Measurements from ENCODE around the gene PTMS.
"Not testable (repeated sequence)": the region's sequence is repeated elsewhere in the genome, so short reads cannot be mapped to it uniquely, and the experiment has no call there.

PTMS gene

GRCh38 chr12:6765634-6766581, at the start of gene PTMS:
Gene PTMS (plus strand): TSS chr12:6766363. CDS start chr12:6766706, 343 bp downstream.
- FAIRE-seq (peak; percentile 70), DNase-seq (ENCODE audit: extremely low spot score, insufficient read length, low read depth) (no peak)

DNA sequence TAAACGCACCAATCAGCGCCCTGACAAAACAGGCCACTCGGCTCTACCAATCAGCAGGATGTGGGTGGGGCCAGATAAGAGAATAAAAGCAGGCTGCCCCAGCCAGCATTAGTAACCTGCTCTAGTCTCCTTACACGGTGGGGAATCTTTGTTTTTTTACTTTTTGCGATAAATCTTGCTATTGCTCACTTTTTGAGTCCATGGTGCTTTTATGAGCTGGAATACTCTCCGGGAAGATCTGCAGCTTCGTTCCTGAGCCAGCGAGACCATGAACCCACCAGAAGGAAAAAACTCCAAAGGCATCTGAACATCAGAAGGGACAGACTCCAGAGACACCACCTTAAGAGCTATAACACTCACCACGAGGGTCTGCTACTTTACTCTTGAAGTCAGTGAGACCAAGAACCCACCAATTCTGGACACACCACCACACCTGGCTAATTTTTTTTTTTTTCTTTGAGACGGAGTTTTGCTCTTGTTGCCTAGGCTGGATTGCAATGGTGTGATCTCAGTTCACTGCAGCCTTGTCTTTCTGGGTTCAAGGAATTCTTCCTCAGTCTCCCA, 49.2 kb upstream of the PTMS start:
- FAIRE-seq = no peak
- no peak for DNase-seq (ENCODE audit: extremely low spot score, insufficient read length, low read depth)

DNA sequence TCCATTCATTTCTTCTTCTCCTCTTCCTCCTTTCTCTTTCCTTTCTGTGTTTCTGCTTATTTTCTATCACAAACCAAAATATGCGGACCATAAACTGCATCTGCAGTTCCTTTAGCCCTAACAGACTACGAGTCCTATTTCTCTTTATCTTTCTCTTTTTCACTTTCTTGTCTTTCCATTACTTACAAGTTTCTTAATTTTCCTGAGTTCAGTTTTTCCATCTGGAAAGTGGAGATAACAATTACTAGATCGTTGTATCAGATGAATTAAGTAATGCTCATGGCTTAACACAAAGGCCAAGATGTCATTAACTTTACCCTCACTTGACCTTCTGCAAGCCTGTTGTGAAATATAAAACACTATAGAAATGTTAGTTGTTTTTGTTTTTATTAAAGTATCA, 43.3 kb upstream of the PTMS start:
- DNase-seq (ENCODE audit: extremely low spot score, insufficient read length, low read depth) = no peak
- FAIRE-seq = peak; percentile 49

- FAIRE-seq (peak; percentile 99), DNase-seq (ENCODE audit: extremely low spot score, insufficient read length, low read depth) (peak; percentile 96)
Observed at GRCh38 chr12:6723607-6724408, 42.4 kb upstream of the PTMS start, which contains the start of gene COPS7A. Gene COPS7A (plus strand): TSS chr12:6724046. CDS start chr12:6724657, 611 bp downstream.

GRCh38 chr12:6724409-6724797, 41.8 kb upstream of the PTMS start:
- FAIRE-seq = no peak
- DNase-seq (ENCODE audit: extremely low spot score, insufficient read length, low read depth) = no peak

GRCh38 chr12:6725350-6725749, 40.8 kb upstream of the PTMS start:
- DNase-seq (ENCODE audit: extremely low spot score, insufficient read length, low read depth) (no peak), FAIRE-seq (no peak)

DNA sequence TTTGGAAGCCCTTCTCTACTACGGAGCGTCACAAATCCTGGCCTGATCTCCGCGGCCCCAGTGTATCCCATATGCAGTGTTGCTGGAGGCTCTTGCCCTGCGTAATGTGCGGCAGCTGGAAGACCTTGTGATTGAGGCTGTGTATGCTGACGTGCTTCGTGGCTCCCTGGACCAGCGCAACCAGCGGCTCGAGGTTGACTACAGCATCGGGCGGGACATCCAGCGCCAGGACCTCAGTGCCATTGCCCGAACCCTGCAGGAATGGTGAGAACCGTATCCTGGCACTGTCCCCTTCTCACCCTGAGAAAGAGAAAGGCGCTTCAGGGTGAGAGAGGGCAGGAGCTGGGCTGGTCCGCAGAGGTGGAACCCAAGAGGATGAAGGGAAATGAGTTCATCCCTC, 37.0 kb upstream of the PTMS start:
- DNase-seq (ENCODE audit: extremely low spot score, insufficient read length, low read depth) (no peak), FAIRE-seq (no peak)

DNA sequence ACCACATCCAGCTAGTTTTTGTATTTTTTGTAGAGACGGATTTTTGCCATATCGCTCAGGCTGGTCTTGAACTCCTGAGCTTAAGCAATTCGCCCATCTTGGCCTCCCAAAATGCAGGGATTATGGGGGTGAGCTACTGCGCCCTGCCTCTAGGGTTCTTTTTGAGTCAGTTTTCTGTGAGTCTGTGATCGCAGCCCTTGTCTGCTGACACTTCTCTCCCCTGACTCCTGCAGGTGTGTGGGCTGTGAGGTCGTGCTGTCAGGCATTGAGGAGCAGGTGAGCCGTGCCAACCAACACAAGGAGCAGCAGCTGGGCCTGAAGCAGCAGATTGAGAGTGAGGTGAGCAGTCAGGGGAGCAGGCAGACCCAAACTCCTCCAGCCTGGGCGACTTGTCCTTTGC, 36.0 kb upstream of the PTMS start:
- FAIRE-seq (no peak), DNase-seq (ENCODE audit: extremely low spot score, insufficient read length, low read depth) (no peak)

GRCh38 chr12:6734506-6735387, 31.4 kb upstream of the PTMS start:
- FAIRE-seq (no peak), DNase-seq (ENCODE audit: extremely low spot score, insufficient read length, low read depth) (no peak)

GRCh38 chr12:6735448-6736191, 30.5 kb upstream of the PTMS start:
- FAIRE-seq (peak; percentile 77), DNase-seq (ENCODE audit: extremely low spot score, insufficient read length, low read depth) (no peak)

GRCh38 chr12:6736754-6737153, 29.4 kb upstream of the PTMS start:
- no peak for DNase-seq (ENCODE audit: extremely low spot score, insufficient read length, low read depth)
- no peak for FAIRE-seq

- DNase-seq (ENCODE audit: extremely low spot score, insufficient read length, low read depth); FAIRE-seq: not testable (repeated sequence)
Observed at GRCh38 chr12:6742080-6742479, 24.1 kb upstream of the PTMS start.

DNA sequence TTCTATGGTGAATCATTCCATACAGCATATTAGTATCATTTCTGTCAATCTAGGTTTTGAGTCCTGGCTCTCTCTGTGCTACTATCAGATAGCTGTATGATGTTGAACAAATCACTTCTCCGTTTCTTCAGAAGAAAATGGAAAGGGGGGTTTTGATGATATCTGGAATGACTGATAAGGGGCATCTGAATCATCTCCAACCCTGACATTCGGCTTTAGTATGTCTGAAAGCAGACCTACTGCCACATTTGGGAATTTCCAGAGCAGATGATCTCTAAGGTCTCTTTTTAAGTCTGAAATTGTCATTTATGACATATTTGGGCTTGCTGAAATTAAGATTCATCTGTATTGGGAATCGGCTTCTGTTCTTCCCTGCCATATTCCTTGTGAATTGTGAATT, 23.3 kb upstream of the PTMS start:
- DNase-seq (ENCODE audit: extremely low spot score, insufficient read length, low read depth) (no peak), FAIRE-seq (no peak)

DNA sequence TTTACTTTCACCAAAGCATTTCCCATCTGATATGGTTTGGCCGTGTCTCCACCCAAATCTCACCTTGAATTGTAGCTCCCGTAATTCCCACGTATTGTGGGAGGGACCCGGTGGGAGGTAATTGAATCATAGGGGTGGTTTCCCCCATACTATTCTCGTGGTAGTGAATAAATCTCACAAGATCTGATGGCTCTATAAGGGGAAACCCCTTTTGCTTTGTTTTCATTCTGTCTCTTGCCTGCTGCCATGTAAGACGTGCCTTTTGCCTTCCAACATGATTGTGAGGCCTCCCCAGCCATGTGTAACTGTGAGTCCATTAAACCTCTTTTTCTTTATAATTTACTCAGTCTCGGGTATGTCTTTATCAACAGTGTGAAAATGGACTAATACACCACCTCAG, 22.9 kb upstream of the PTMS start:
- not testable (repeated sequence) for DNase-seq (ENCODE audit: extremely low spot score, insufficient read length, low read depth); FAIRE-seq

DNA sequence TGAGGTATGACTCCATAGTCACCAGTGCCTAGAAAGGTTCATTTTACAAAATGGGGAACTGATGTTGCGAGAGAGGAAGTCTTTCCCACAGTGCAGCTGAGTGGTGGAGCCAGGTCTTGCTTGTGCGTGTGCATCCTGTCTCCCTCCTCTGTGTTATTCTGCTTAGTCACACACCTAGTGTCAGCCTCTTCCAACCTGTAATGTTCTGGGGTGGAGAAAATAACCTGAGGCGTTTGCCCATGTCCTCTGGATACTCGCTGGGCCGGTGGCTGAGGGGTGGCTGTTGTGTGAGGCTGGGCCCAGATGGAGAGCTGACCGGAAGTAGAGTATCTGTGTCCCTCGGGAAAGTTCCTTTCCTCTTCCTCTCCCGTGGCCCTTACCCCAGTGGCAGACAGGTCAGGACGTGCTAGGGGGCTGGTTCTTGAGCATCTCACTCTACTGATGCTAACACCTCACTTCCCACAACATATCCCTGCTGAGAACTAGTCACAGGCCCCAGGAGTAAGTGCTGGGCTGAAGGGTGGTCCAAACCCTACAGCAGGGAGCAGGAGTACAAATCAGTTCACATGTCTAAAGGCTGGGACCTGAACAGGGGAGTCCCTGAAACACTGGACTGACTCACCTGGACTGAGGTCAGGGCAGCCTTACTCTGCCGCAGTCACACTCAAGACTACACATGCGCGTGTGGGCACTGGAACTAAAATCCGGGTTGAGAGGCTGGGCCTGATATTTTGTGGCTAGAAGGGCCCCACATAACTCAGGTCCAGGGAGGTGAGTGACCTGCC, 20.2 kb upstream of the PTMS start:
- DNase-seq (ENCODE audit: extremely low spot score, insufficient read length, low read depth) (no peak), FAIRE-seq (peak; percentile 73)

- FAIRE-seq = no peak
- DNase-seq (ENCODE audit: extremely low spot score, insufficient read length, low read depth) = no peak
Observed at GRCh38 chr12:6747216-6747615, 18.9 kb upstream of the PTMS start.

- FAIRE-seq (no peak), DNase-seq (ENCODE audit: extremely low spot score, insufficient read length, low read depth) (no peak)
Observed at GRCh38 chr12:6748761-6749160, 17.4 kb upstream of the PTMS start.

- no peak for DNase-seq (ENCODE audit: extremely low spot score, insufficient read length, low read depth)
- FAIRE-seq = no peak
Observed at GRCh38 chr12:6750506-6750905, 15.7 kb upstream of the PTMS start.
